ENCODE results near the gene HPD.

DNA sequence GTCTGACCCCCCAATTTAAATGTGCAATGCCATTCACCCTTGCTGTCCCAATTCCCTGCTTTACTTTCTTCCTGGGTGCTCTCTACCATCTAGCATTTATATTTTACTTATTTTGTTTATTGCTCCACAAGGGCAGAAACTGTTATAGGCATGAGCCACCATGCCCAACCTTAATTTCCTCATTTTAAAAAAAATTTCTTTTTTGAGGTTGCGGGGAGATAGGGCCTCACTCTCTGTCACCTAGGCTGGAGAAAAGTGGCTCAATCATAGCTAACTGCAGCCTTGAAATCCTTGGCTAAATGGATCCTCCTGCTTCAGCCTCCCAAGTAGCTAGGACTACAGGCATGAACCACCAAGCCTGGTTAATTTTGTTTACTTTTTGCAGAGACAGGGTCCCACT, 13.0 kb downstream of the HPD start:
- TF ChIP-seq, protein P1, sequence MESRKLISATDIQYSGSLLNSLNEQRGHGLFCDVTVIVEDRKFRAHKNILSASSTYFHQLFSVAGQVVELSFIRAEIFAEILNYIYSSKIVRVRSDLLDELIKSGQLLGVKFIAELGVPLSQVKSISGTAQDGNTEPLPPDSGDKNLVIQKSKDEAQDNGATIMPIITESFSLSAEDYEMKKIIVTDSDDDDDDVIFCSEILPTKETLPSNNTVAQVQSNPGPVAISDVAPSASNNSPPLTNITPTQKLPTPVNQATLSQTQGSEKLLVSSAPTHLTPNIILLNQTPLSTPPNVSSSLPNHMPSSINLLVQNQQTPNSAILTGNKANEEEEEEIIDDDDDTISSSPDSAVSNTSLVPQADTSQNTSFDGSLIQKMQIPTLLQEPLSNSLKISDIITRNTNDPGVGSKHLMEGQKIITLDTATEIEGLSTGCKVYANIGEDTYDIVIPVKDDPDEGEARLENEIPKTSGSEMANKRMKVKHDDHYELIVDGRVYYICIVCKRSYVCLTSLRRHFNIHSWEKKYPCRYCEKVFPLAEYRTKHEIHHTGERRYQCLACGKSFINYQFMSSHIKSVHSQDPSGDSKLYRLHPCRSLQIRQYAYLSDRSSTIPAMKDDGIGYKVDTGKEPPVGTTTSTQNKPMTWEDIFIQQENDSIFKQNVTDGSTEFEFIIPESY (IDR thresholded peaks at IDR 0.05; ENCODE audit: borderline replicate concordance, low read depth), result no peak
- TF ChIP-seq GATA2 (CRISPR knock-in tag; IDR thresholded peaks at IDR 0.05), result no peak
- TF ChIP-seq, protein P2, sequence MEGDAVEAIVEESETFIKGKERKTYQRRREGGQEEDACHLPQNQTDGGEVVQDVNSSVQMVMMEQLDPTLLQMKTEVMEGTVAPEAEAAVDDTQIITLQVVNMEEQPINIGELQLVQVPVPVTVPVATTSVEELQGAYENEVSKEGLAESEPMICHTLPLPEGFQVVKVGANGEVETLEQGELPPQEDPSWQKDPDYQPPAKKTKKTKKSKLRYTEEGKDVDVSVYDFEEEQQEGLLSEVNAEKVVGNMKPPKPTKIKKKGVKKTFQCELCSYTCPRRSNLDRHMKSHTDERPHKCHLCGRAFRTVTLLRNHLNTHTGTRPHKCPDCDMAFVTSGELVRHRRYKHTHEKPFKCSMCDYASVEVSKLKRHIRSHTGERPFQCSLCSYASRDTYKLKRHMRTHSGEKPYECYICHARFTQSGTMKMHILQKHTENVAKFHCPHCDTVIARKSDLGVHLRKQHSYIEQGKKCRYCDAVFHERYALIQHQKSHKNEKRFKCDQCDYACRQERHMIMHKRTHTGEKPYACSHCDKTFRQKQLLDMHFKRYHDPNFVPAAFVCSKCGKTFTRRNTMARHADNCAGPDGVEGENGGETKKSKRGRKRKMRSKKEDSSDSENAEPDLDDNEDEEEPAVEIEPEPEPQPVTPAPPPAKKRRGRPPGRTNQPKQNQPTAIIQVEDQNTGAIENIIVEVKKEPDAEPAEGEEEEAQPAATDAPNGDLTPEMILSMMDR (IDR thresholded peaks at IDR 0.05), result no peak
- TF ChIP-seq, protein P3, sequence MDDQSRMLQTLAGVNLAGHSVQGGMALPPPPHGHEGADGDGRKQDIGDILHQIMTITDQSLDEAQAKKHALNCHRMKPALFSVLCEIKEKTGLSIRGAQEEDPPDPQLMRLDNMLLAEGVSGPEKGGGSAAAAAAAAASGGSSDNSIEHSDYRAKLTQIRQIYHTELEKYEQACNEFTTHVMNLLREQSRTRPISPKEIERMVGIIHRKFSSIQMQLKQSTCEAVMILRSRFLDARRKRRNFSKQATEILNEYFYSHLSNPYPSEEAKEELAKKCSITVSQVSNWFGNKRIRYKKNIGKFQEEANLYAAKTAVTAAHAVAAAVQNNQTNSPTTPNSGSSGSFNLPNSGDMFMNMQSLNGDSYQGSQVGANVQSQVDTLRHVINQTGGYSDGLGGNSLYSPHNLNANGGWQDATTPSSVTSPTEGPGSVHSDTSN (IDR thresholded peaks at IDR 0.05), result no peak
- TF ChIP-seq EP300 (IDR thresholded peaks at IDR 0.05; ENCODE audit: borderline replicate concordance in 1 of 2, low read depth in 1 of 2, low read length in 1 of 2), result no peak
- TF ChIP-seq MXI1 (IDR thresholded peaks at IDR 0.05; ENCODE audit: low read depth, low read length), result no peak
- TF ChIP-seq POLR2AphosphoS5 (IDR thresholded peaks at IDR 0.05; ENCODE audit: low read depth, low read length), result no peak
